Measurements from ENCODE around the gene MTA1. TPM values are rescaled to one million over a fixed set of nuclear protein-coding genes. Genes with fewer than 3 reads are reported as not detected.
A peak's percentile ranks its signal among the peaks of the same experiment; 100 is the strongest.

The MTA1 gene
- total RNA-seq, 1 donor from 2014 or later = 59.8 TPM

DNA sequence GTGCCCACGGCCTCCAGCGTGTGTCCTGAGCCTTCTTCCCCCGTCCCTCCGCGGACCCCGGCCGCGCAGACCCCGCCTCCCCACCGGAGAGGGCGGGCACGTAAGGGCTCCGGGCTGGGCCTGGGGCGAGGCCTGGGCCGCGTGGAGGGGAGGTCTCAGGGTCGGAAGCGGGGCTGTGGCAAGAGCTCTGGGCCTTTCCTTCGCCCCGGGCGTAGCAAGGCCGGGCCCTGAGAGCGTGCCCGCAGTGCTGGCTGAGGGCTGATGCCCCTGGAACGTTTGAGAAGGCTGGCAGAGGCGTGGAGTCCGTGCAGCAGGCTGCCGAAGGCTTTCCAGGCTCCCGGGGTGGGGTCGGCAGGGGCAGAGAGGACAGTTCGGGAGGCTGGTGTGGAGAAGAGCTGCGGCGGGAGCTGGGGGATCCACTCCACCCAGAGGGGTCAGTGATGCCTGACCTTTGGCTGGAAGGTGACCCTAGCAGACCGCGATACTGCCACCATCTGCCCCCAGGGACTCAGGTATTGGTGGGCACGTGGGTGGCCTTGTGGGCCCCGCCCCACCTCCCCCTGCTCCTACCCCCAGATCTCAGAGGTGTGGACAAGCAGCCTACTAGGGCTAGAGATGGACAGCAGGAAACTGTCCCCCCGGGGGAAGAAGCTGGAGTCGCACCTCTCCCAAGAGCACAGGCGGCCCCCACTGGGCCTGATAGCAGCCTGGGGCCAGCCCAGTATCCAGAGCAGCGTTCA, 20.7 kb upstream of the MTA1 start:
- Histone ChIP-seq H3K9ac (no peak overlapping the region), H3K9me3 (ENCODE audit: low read depth) (peaks cover 8% of the 10 kb centered on the region), H3K27ac (no peak overlapping the region), H4K20me1 (ENCODE audit: low read depth) (no peaks in the 10 kb centered on the region), H3K79me2 (ENCODE audit: low read depth) (no peaks in the 10 kb centered on the region), H3K27me3 (peaks cover 9% of the 10 kb centered on the region), H2AFZ (replicated peaks) (peak overlapping the region; percentile 89), H3K36me3 (peaks cover 7% of the 10 kb centered on the region), H3K4me3 (peak overlapping the region; percentile 55), H3F3A (ENCODE audit: low read depth) (peaks cover 3% of the 10 kb centered on the region), H3K4me2 (peak overlapping the region; percentile 88), H3K4me1 (peaks cover 4% of the 10 kb centered on the region)
- Mint-ChIP-seq H3K9me3 (peaks cover 35% of the 10 kb centered on the region), H3K27ac (no peak overlapping the region), H3K4me3 (peak overlapping the region; percentile 84), H3K27me3 (ENCODE audit: insufficient read depth, low read depth) (no peaks in the 10 kb centered on the region), H3K36me3 (peaks cover 28% of the 10 kb centered on the region), H3K4me1 (peaks cover 9% of the 10 kb centered on the region)
- DNase-seq (ENCODE audit: low spot score) = no peak
- TF ChIP-seq EZH2phosphoT487 (IDR thresholded peaks at IDR 0.05) (no peak), CTCF (IDR thresholded peaks at IDR 0.05) (no peak), EZH2 (IDR thresholded peaks at IDR 0.05) (no peak)

GRCh38 chr14:105399466-105399775, 20.2 kb upstream of the MTA1 start:
- TF ChIP-seq CTCF (IDR thresholded peaks at IDR 0.05) (no peak), EZH2 (IDR thresholded peaks at IDR 0.05) (no peak), EZH2phosphoT487 (IDR thresholded peaks at IDR 0.05) (no peak)
- H3F3A ChIP-seq (ENCODE audit: low read depth) = peaks cover 3% of the 10 kb centered on the region
- H3K27me3 ChIP-seq = peaks cover 9% of the 10 kb centered on the region
- H3K4me1 ChIP-seq = peaks cover 4% of the 10 kb centered on the region
- H3K79me2 ChIP-seq (ENCODE audit: low read depth) = no peaks in the 10 kb centered on the region
- no peaks in the 10 kb centered on the region for H4K20me1 ChIP-seq (ENCODE audit: low read depth)
- no peak overlapping the region for H3K27ac Mint-ChIP-seq
- H2AFZ ChIP-seq (replicated peaks) = no peak overlapping the region
- peaks cover 7% of the 10 kb centered on the region for H3K36me3 ChIP-seq
- H3K4me1 Mint-ChIP-seq = peaks cover 8% of the 10 kb centered on the region
- no peak for DNase-seq (ENCODE audit: low spot score)
- H3K9me3 Mint-ChIP-seq = peaks cover 40% of the 10 kb centered on the region
- peaks cover 8% of the 10 kb centered on the region for H3K9me3 ChIP-seq (ENCODE audit: low read depth)
- peak overlapping the region; percentile 84 for H3K4me3 Mint-ChIP-seq
- H3K27ac ChIP-seq = no peak overlapping the region
- no peak overlapping the region for H3K9ac ChIP-seq
- H3K27me3 Mint-ChIP-seq (ENCODE audit: insufficient read depth, low read depth) = peaks cover 2% of the 10 kb centered on the region
- no peak overlapping the region for H3K4me3 ChIP-seq
- peaks cover 30% of the 10 kb centered on the region for H3K36me3 Mint-ChIP-seq
- H3K4me2 ChIP-seq = no peak overlapping the region

DNA sequence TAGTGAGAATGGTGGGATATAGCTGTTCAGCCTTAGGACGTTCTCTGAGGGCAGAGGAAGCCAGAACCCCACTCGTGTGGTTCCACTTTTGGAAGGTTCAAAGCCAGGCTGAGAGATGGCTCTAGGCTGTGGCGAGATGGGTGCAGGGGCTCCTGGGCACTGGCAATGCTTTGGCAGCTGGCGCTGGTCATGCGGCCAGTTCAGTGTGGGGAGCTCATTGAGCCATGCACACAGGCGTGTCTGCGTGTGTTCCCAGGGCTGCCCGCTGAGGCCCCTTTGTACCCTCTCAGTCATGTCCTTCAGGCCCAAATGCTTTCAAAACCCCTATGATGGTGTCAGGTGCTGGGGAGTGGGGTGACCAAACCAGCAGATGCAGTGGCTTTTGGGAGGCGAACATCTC, 19.6 kb upstream of the MTA1 start:
- Mint-ChIP-seq H3K4me3 (peak overlapping the region; percentile 63), H3K27me3 (ENCODE audit: insufficient read depth, low read depth) (peaks cover 6% of the 10 kb centered on the region), H3K36me3 (peaks cover 32% of the 10 kb centered on the region), H3K27ac (no peak overlapping the region), H3K9me3 (peaks cover 44% of the 10 kb centered on the region), H3K4me1 (peaks cover 5% of the 10 kb centered on the region)
- Histone ChIP-seq H3K79me2 (ENCODE audit: low read depth) (no peaks in the 10 kb centered on the region), H3K27ac (no peak overlapping the region), H4K20me1 (ENCODE audit: low read depth) (no peaks in the 10 kb centered on the region), H2AFZ (replicated peaks) (no peak overlapping the region), H3K27me3 (peaks cover 9% of the 10 kb centered on the region), H3K9ac (no peak overlapping the region), H3K4me3 (no peak overlapping the region), H3K36me3 (peaks cover 7% of the 10 kb centered on the region), H3F3A (ENCODE audit: low read depth) (peaks cover 3% of the 10 kb centered on the region), H3K9me3 (ENCODE audit: low read depth) (peaks cover 8% of the 10 kb centered on the region), H3K4me2 (no peak overlapping the region), H3K4me1 (peaks cover 4% of the 10 kb centered on the region)
- no peak for TF ChIP-seq EZH2 (IDR thresholded peaks at IDR 0.05)
- TF ChIP-seq EZH2phosphoT487 (IDR thresholded peaks at IDR 0.05) = no peak
- no peak for TF ChIP-seq CTCF (IDR thresholded peaks at IDR 0.05)
- DNase-seq (ENCODE audit: low spot score) = no peak

Data from neural progenitor cell (in vitro differentiated cells).